C4-2B (cell line): ENCODE results near the gene PAM.

Experiments
- ZFX ChIP-seq: fragments of 450-650 bp; IDR thresholded peaks from 2 replicates; pipeline ENCODE4 v1.6.1; 2017
- TF ChIP-seq, protein P1 (sequence below): fragments of 450-650 bp; conservative IDR thresholded peaks from 2 replicates; pipeline ENCODE4 v1.5.1; 2017; ENCODE audit warnings: mild to moderate bottlenecking

DNA sequence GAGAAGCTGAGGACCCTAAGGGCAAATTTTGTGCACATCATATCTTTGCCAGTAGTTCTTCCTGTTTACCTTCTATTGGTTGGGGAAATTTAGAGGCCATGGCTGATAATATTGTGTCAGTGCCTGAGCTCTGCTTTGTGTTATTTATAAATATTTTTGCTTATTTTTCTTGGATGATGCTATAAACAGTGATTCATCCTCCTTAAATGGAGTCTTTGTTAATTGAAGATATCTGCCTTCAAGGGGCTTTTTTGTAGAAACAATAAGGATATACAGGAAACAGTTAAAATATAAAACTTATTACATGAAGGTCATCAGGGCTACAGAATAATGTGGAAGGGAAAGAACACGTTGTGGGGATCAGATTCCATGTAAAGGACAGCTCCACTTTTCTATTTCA lies 78.0 kb downstream of the PAM start:
- TF ChIP-seq, protein P1, sequence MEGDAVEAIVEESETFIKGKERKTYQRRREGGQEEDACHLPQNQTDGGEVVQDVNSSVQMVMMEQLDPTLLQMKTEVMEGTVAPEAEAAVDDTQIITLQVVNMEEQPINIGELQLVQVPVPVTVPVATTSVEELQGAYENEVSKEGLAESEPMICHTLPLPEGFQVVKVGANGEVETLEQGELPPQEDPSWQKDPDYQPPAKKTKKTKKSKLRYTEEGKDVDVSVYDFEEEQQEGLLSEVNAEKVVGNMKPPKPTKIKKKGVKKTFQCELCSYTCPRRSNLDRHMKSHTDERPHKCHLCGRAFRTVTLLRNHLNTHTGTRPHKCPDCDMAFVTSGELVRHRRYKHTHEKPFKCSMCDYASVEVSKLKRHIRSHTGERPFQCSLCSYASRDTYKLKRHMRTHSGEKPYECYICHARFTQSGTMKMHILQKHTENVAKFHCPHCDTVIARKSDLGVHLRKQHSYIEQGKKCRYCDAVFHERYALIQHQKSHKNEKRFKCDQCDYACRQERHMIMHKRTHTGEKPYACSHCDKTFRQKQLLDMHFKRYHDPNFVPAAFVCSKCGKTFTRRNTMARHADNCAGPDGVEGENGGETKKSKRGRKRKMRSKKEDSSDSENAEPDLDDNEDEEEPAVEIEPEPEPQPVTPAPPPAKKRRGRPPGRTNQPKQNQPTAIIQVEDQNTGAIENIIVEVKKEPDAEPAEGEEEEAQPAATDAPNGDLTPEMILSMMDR = no peak
- TF ChIP-seq ZFX = no peak
